IMR-90 (cell line): ENCODE measurements around the gene TTC7B. TPM values are rescaled to one million over a fixed set of nuclear protein-coding genes. Genes with fewer than 3 reads are reported as not detected.

Source experiments
- ATAC-seq: fragments of 200-7000 bp; cut with Tn5 transposase; 2 replicates; pipeline ENCODE4 v1.9.1; 2020; ENCODE audit warnings: low read depth, mild to moderate bottlenecking, moderate library complexity
- BruUV-seq: library from RNA; stranded (reverse); fragments of 400-500 nt; replicated peaks from 2 replicates; lab custom pipeline; 2021; lab: Mats Ljungman, UMichigan
- CTCF ChIA-PET: fragments of 300-600 bp; formaldehyde crosslinking; extraction: SDS; loops from one replicate; lab custom pipeline; 2021; ENCODE audit warnings: antibody characterized with exemption; lab: Yijun Ruan, JAX
- POLR2A ChIA-PET: fragments of 300-600 bp; sonication (Branson Sonifier 250); formaldehyde crosslinking; loops from one replicate; lab custom pipeline; 2022; ENCODE audit warnings: antibody characterized with exemption; ENCODE audit not compliant: unreplicated experiment; lab: Charles Lee
- DNase-seq: peaks from one replicate; pipeline ENCODE4 v3.0.0; 2013
- H2AFZ ChIP-seq: replicated peaks from 2 replicates; pipeline ENCODE3; 2013; ENCODE audit warnings: low read length, mild to moderate bottlenecking; ENCODE audit not compliant: poor library complexity
- H2AK5ac ChIP-seq: 2 replicates; pipeline ENCODE4 v1.6.1; 2013; ENCODE audit warnings: low read depth, low read length, inconsistent platforms
- H2AK9ac ChIP-seq: replicated peaks from 2 replicates; pipeline ENCODE3; 2013; ENCODE audit warnings: mild to moderate bottlenecking, low read depth, low read length, moderate library complexity; ENCODE audit not compliant: poor library complexity
- H2BK120ac ChIP-seq: 2 replicates; pipeline ENCODE4 v1.6.1; 2013; ENCODE audit warnings: low read depth, low read length, inconsistent platforms
- H2BK15ac ChIP-seq: 3 replicates; pipeline ENCODE4 v1.6.1; 2013; ENCODE audit warnings: low read depth, low read length, inconsistent platforms
- H2BK20ac ChIP-seq: 2 replicates; pipeline ENCODE4 v1.6.1; 2013; ENCODE audit warnings: low read depth, mild to moderate bottlenecking, inconsistent platforms, low read length, moderate library complexity
- H2BK5ac ChIP-seq: 2 replicates; pipeline ENCODE4 v1.6.1; 2013; ENCODE audit warnings: mild to moderate bottlenecking, low read depth, low read length, inconsistent platforms; ENCODE audit not compliant: poor library complexity, severe bottlenecking
- H3K14ac ChIP-seq: replicated peaks from 2 replicates; pipeline ENCODE4 v1.6.1; 2013; ENCODE audit warnings: low read depth, low read length, inconsistent platforms
- H3K18ac ChIP-seq: 2 replicates; pipeline ENCODE4 v1.6.1; 2013; ENCODE audit warnings: low read depth, low read length, control low read depth
- H3K23ac ChIP-seq: 2 replicates; pipeline ENCODE4 v1.6.1; 2013; ENCODE audit warnings: low read depth, low read length, inconsistent platforms
- H3K27ac ChIP-seq: 2 replicates; pipeline ENCODE4 v1.5.1; 2013; ENCODE audit warnings: mild to moderate bottlenecking, control low read depth, low read length; ENCODE audit not compliant: insufficient read depth
- H3K27me3 ChIP-seq: 2 replicates; pipeline ENCODE4 v1.6.1; 2013; ENCODE audit warnings: low read length; ENCODE audit not compliant: control insufficient read depth, insufficient read depth
- H3K36me3 ChIP-seq: 2 replicates; pipeline ENCODE4 v1.6.1; 2013; ENCODE audit warnings: low read length, mixed read lengths; ENCODE audit not compliant: control insufficient read depth, insufficient read depth
- H3K4ac ChIP-seq: 2 replicates; pipeline ENCODE4 v1.6.1; 2013; ENCODE audit warnings: low read depth, low read length, inconsistent platforms
- H3K4me1 ChIP-seq: 2 replicates; pipeline ENCODE4 v1.6.1; 2013; ENCODE audit warnings: low read length, mixed read lengths; ENCODE audit not compliant: control insufficient read depth, insufficient read depth
- H3K4me2 ChIP-seq: 2 replicates; pipeline ENCODE4 v1.6.1; 2013; ENCODE audit warnings: low read depth, mild to moderate bottlenecking, control low read depth, low read length, moderate library complexity
- H3K4me3 ChIP-seq: 2 replicates; pipeline ENCODE4 v1.5.1; 2013; ENCODE audit warnings: low read depth, mild to moderate bottlenecking, control low read depth, low read length, moderate library complexity; ENCODE audit not compliant: insufficient read depth
- H3K56ac ChIP-seq: 2 replicates; pipeline ENCODE4 v1.6.1; 2013; ENCODE audit warnings: low read length, inconsistent platforms; ENCODE audit not compliant: insufficient read depth; ENCODE audit errors: extremely low read depth
- H3K79me1 ChIP-seq, 2 experiments: 2 replicates each; pipeline ENCODE4 v1.6.1; 2013; ENCODE audit warnings: low read length in 2 of 2, inconsistent platforms in 1 of 2, low read depth in 1 of 2
- H3K9ac ChIP-seq: 2 replicates; pipeline ENCODE4 v1.6.1; 2013; ENCODE audit warnings: low read depth, low read length, control low read depth
- H3K9me1 ChIP-seq: 2 replicates; pipeline ENCODE4 v1.6.1; 2013; ENCODE audit warnings: low read length, inconsistent platforms; ENCODE audit not compliant: insufficient read depth
- H3K9me3 ChIP-seq: 2 replicates; pipeline ENCODE4 v1.6.1; 2013; ENCODE audit warnings: low read length; ENCODE audit not compliant: control insufficient read depth, insufficient read depth
- H4K20me1 ChIP-seq: 2 replicates; pipeline ENCODE4 v1.6.1; 2013; ENCODE audit warnings: low read length, inconsistent platforms; ENCODE audit not compliant: insufficient read depth
- H4K5ac ChIP-seq: 2 replicates; pipeline ENCODE4 v1.6.1; 2013; ENCODE audit warnings: mild to moderate bottlenecking, low read depth, low read length, control low read depth
- H4K8ac ChIP-seq, 2 experiments: 2 replicates each; pipeline ENCODE4 v1.6.1; 2013; ENCODE audit warnings: low read depth in 2 of 2, low read length in 2 of 2, control low read depth in 1 of 2, inconsistent platforms in 1 of 2
- H4K91ac ChIP-seq: 2 replicates; pipeline ENCODE4 v1.6.1; 2013; ENCODE audit warnings: low read depth, low read length, inconsistent platforms; ENCODE audit not compliant: insufficient read depth
- BHLHE40 ChIP-seq: fragments of 150-350 bp; IDR thresholded peaks from 2 replicates; pipeline ENCODE4 v1.6.1; 2016; ENCODE audit warnings: mild to moderate bottlenecking, low read depth, low read length
- FOS ChIP-seq: fragments of 150-350 bp; IDR thresholded peaks from 2 replicates; pipeline ENCODE4 v1.6.1; 2016; ENCODE audit warnings: low read depth, low read length
- MXI1 ChIP-seq: IDR thresholded peaks from 2 replicates; pipeline ENCODE4 v1.6.1; 2012; ENCODE audit warnings: low read depth, mild to moderate bottlenecking, low read length, moderate library complexity, borderline replicate concordance
- POLR2A ChIP-seq: IDR thresholded peaks from 2 replicates; pipeline ENCODE4 v1.6.1; 2012; ENCODE audit warnings: mild to moderate bottlenecking, low read depth, low read length
- RCOR1 ChIP-seq: IDR thresholded peaks from 2 replicates; pipeline ENCODE4 v1.6.1; 2012; ENCODE audit warnings: mild to moderate bottlenecking, low read length, improper control_type of control experiment; ENCODE audit not compliant: insufficient replicate concordance
- SMC3 ChIP-seq: fragments of 150-350 bp; IDR thresholded peaks from 2 replicates; pipeline ENCODE4 v1.6.1; 2016; ENCODE audit warnings: low read depth, mild to moderate bottlenecking, antibody characterized with exemption, low read length, moderate library complexity
- WGBS, 2 experiments: methylation state at CpG; one replicate each; pipeline versions ENCODE4 v1.1.5 to v1.1.7; 2013; ENCODE audit warnings: missing lambda C conversion rate in 2 of 2; ENCODE audit not compliant: insufficient read length in 1 of 2; ENCODE audit errors: extremely low coverage in 2 of 2; 5-methylcytosine and 5-hydroxymethylcytosine counted together
- dilution Hi-C: fragments of 300-500 bp; cut with HindIII; formaldehyde crosslinking; loops from one replicate; pipeline ENCODE4 v1.14.3; 2018; ENCODE audit warnings: low sequenced_read_pairs; ENCODE audit not compliant: unreplicated experiment
- in situ Hi-C: fragments of 300-500 bp; cut with MboI; formaldehyde crosslinking; loops from 3 replicates; pipeline ENCODE4 v1.14.3; 2019; ENCODE audit warnings: low sequenced_read_pairs, inconsistent platforms, mixed read lengths
- intact Hi-C: fragments of 100-400 bp; cut with micrococcal nuclease; formaldehyde crosslinking; loops from 2 replicates; pipeline ENCODE4 v1.10.0; 2022
- polyA plus RNA-seq, 3 experiments: library from polyadenylated mRNA; depleted of rRNA; stranded (reverse); fragments of >200 nt; gene quantifications; 2 replicates each; pipeline ENCODE4 v1.2.3, GENCODE V29; 2012; ENCODE audit warnings: low replicate concordance in 1 of 3
- total RNA-seq: library from RNA; depleted of rRNA; stranded (reverse); fragments of >200 nt; gene quantifications from 2 replicates; pipeline ENCODE4 v1.2.3, GENCODE V29; 2012
- TF ChIP-seq, protein P1 (sequence below): fragments of 150-350 bp; IDR thresholded peaks from 2 replicates; pipeline ENCODE4 v1.6.1; 2017; ENCODE audit warnings: mild to moderate bottlenecking, antibody characterized with exemption, low read length, low read depth
- TF ChIP-seq, protein P2 (sequence below): conservative IDR thresholded peaks from 2 replicates; pipeline ENCODE4 v1.5.1; 2012; ENCODE audit warnings: mild to moderate bottlenecking, low read depth, low read length, improper control_type of control experiment

TTC7B gene
- total and polyA plus RNA-seq, 2 of the 4 experiments (the other 2 are of a cell fraction): 18.1 to 35.3 TPM

DNA sequence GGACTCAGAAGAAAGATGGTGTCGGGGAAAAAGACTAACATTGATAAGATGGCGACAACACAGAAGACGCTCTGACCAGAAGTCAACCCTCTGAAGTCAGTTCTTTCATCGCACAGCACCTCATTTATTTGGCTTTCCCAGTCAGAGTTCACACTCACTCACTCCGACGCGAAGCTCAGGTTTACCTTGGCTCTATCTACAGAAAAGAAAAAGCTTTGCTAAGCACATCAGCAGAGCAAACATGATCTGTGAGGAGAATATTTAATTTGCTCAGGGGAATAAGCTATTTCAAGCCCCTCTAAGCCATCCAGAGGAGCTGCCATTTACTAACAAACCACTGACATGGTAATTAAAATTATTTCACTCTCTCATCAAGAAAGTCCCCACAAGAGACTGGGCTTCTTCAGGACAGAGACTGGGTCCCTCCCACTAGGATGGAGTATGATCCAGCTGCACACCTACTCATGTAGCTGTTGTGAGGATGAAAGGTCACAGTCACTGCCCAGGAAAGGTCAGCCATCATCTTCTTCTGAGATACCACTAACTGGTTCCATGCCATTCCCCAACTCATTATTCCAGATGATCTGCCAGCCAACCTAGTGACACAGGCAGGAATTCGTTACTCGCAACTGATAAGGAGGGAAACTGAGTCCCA is 111.4 kb downstream of the TTC7B start:
- Histone ChIP-seq H3K9ac (no peak overlapping the region), H3K56ac (no peak overlapping the region), H4K20me1 (no peaks in the 10 kb centered on the region), H2AK9ac (no peak overlapping the region), H3K4ac (0 out of 2 replicates have a peak overlapping the region, but pooled peaks have one; percentile 21), H3K9me1 (peaks cover 7% of the 10 kb centered on the region; the same call in 1 of the 2 replicates), H3K4me3 (no peak overlapping the region), H3K79me1 (peaks cover 5 to 6% of the 10 kb centered on the region in 2 experiments; a peak in 3 of 4 replicates), H3K18ac (no peak overlapping the region), H2BK5ac (no peak overlapping the region), H3K4me2 (no peak overlapping the region), H3K4me1 (peaks cover 3% of the 10 kb centered on the region), H2AFZ (peak overlapping the region; percentile 56), H4K8ac (no peak overlapping the region), H3K27ac (no peak overlapping the region), H4K91ac (no peak overlapping the region), H2BK20ac (no peak overlapping the region), H3K14ac (no peak overlapping the region; the same call in 1 of the 2 replicates), H3K9me3 (no peaks in the 10 kb centered on the region), H2BK15ac (no peak overlapping the region), H3K23ac (no peak overlapping the region), H3K36me3 (no peaks in the 10 kb centered on the region), H4K5ac (no peak overlapping the region), H3K27me3 (no peaks in the 10 kb centered on the region), H2BK120ac (no peak overlapping the region), H2AK5ac (no peak overlapping the region)
- no peak for DNase-seq
- WGBS, 2 experiments: no CpG with 5 or more reads among the region's 9 CpGs
- dilution Hi-C loops (no loop called here), intact Hi-C loops (no loop called here), in situ Hi-C loops (no loop called here)
- TF ChIP-seq BHLHE40 (no peak), FOS (no peak), SMC3 (no peak), POLR2A (no peak), RCOR1 (no peak), MXI1 (no peak)
- TF ChIP-seq, protein P1, sequence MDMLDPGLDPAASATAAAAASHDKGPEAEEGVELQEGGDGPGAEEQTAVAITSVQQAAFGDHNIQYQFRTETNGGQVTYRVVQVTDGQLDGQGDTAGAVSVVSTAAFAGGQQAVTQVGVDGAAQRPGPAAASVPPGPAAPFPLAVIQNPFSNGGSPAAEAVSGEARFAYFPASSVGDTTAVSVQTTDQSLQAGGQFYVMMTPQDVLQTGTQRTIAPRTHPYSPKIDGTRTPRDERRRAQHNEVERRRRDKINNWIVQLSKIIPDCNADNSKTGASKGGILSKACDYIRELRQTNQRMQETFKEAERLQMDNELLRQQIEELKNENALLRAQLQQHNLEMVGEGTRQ: no peak
- TF ChIP-seq, protein P2, sequence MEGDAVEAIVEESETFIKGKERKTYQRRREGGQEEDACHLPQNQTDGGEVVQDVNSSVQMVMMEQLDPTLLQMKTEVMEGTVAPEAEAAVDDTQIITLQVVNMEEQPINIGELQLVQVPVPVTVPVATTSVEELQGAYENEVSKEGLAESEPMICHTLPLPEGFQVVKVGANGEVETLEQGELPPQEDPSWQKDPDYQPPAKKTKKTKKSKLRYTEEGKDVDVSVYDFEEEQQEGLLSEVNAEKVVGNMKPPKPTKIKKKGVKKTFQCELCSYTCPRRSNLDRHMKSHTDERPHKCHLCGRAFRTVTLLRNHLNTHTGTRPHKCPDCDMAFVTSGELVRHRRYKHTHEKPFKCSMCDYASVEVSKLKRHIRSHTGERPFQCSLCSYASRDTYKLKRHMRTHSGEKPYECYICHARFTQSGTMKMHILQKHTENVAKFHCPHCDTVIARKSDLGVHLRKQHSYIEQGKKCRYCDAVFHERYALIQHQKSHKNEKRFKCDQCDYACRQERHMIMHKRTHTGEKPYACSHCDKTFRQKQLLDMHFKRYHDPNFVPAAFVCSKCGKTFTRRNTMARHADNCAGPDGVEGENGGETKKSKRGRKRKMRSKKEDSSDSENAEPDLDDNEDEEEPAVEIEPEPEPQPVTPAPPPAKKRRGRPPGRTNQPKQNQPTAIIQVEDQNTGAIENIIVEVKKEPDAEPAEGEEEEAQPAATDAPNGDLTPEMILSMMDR: no peak
- CTCF ChIA-PET: interaction anchor here (0.7 to 1.4 kb wide), 2 partner anchors 15 to 468 kb away, joined by 3 to 4 read pairs; no protein-coding TSS in a partner anchor
- no TSS peak for BruUV-seq
- POLR2A ChIA-PET: no interaction called here
- ATAC-seq: no peak
